Sigmoid colon (tissue), 7 donors: ENCODE data around the gene P2RY13. TPM values are rescaled to one million over a fixed set of nuclear protein-coding genes. Genes with fewer than 3 reads are reported as not detected.

Experiments
- DNase-seq: peaks from one replicate; pipeline ENCODE4 v3.0.0-alpha.2; 2019
- H3K27ac ChIP-seq, 4 donors: fragments of 200-600 bp; sonication (generic); one replicate each; pipeline ENCODE4 v1.5.1; 2016 to 2019; ENCODE audit warnings: mild to moderate bottlenecking in 1 of 4
- H3K27me3 ChIP-seq, 3 donors: fragments of 200-600 bp; sonication (generic); one replicate each; pipeline ENCODE4 v1.5.1; 2019; ENCODE audit warnings: mild to moderate bottlenecking in 1 of 3
- H3K36me3 ChIP-seq, 4 donors: fragments of 200-600 bp; sonication (generic); one replicate each; pipeline ENCODE4 v1.5.1; 2016 to 2019
- H3K4me1 ChIP-seq, 4 donors: fragments of 200-600 bp; sonication (generic); one replicate each; pipeline ENCODE4 v1.5.1; 2017 to 2019
- H3K4me3 ChIP-seq, 4 donors: fragments of 200-600 bp; sonication (generic); one replicate each; pipeline ENCODE4 v1.5.1; 2017 to 2019; ENCODE audit warnings: mild to moderate bottlenecking in 2 of 4, moderate library complexity in 1 of 4
- H3K9me3 ChIP-seq, 4 donors: fragments of 200-600 bp in 3 of 4; sonication (generic) in 3 of 4; one replicate each; pipeline versions ENCODE4 v1.5.1 to v1.6.1; 2013 to 2019
- EP300 ChIP-seq, 4 donors: sonication (generic); formaldehyde crosslinking; IDR thresholded peaks; one replicate each; pipeline ENCODE4 v1.6.1; 2017; ENCODE audit warnings: antibody characterized with exemption in 4 of 4
- POLR2A ChIP-seq, 2 donors: fragments of 450-650 bp; IDR thresholded peaks; one replicate each; pipeline ENCODE4 v1.6.1; 2016; ENCODE audit warnings: antibody characterized with exemption in 2 of 2, mild to moderate bottlenecking in 2 of 2, moderate library complexity in 2 of 2
- POLR2AphosphoS5 ChIP-seq, 4 donors: sonication (generic); formaldehyde crosslinking; IDR thresholded peaks; one replicate each; pipeline ENCODE4 v1.6.1; 2017; ENCODE audit warnings: antibody characterized with exemption in 4 of 4
- WGBS, 2 donors: extraction: QIAGEN DNeasy Blood & Tissue Kit; methylation state at CpG; one replicate each; pipeline ENCODE4 v1.1.7; 2013; 5-methylcytosine and 5-hydroxymethylcytosine counted together
- intact Hi-C: fragments of 100-400 bp; cut with DNase I; formaldehyde crosslinking; loops from one replicate; pipeline ENCODE4 v1.15.1; 2023
- polyA plus RNA-seq, 3 donors: library from polyadenylated mRNA; stranded (reverse); fragments of 200-250 nt; gene quantifications; one replicate each; pipeline ENCODE4 v1.2.3, GENCODE V29; 2013
- total RNA-seq, 4 donors: library from RNA; depleted of rRNA; stranded (reverse); fragments of >200 nt; gene quantifications; one replicate each; pipeline ENCODE4 v1.1.0, GENCODE V29; 2016
- TF ChIP-seq, protein P1 (sequence below), 4 experiments: fragments of 450-650 bp in 3 of 4; fragments of 200-600 bp in 1 of 4; IDR thresholded peaks; one replicate each; pipeline ENCODE4 v1.5.1; 2016 to 2019; ENCODE audit warnings: antibody characterized with exemption in 4 of 4, mild to moderate bottlenecking in 3 of 4, moderate library complexity in 2 of 4
- donor health status: healthy with polysubstance abuse.
- donor health status: Bipolar disorder and iron deficiency.
- donor health status: healthy.

Gene P2RY13
- total and polyA plus RNA-seq, 7 donors: 0.28 to 3.9 (median 1.8) TPM

DNA sequence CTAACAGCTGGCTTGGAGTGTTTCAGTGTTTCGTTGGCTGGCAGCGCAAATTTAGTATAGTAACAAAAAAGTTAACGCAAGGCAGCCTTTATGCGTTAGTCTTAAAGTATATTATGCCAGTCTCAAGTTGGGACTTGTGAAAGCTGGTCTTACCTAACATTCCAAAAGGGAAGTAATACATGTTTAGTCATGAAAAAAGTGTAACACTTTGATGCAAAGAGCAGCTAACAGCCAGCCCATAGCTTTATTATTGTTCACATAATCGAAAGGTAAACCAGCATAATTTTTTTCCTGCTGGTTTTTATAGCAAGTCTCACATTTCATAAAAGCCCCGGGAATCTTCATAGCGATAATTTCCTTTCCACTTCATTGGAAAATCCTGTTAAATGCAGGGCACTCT lies 10.4 kb downstream of the P2RY13 start:
- Histone ChIP-seq H3K27ac (no peak overlapping the region), H3K27me3 (no peaks in the 10 kb centered on the region), H3K4me3 (no peak overlapping the region), H3K36me3 (no peaks in the 10 kb centered on the region), H3K4me1 (no peaks in the 10 kb centered on the region), H3K9me3 (no peaks in the 10 kb centered on the region)
- TF ChIP-seq, protein P1, sequence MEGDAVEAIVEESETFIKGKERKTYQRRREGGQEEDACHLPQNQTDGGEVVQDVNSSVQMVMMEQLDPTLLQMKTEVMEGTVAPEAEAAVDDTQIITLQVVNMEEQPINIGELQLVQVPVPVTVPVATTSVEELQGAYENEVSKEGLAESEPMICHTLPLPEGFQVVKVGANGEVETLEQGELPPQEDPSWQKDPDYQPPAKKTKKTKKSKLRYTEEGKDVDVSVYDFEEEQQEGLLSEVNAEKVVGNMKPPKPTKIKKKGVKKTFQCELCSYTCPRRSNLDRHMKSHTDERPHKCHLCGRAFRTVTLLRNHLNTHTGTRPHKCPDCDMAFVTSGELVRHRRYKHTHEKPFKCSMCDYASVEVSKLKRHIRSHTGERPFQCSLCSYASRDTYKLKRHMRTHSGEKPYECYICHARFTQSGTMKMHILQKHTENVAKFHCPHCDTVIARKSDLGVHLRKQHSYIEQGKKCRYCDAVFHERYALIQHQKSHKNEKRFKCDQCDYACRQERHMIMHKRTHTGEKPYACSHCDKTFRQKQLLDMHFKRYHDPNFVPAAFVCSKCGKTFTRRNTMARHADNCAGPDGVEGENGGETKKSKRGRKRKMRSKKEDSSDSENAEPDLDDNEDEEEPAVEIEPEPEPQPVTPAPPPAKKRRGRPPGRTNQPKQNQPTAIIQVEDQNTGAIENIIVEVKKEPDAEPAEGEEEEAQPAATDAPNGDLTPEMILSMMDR (IDR thresholded peaks at IDR 0.05): no peak
- no peak for TF ChIP-seq EP300 (IDR thresholded peaks at IDR 0.05)
- no peak for TF ChIP-seq POLR2AphosphoS5 (IDR thresholded peaks at IDR 0.05)
- no peak for TF ChIP-seq POLR2A (IDR thresholded peaks at IDR 0.05)
- intact Hi-C loops: no loop called here
- no peak for DNase-seq
- 86 to 89% methylated on average over 7 of the region's 7 CpGs for WGBS, 2 donors

GRCh38 chr3:151318313-151318712 lies 11.0 kb downstream of the P2RY13 start:
- Histone ChIP-seq H3K4me1 (no peaks in the 10 kb centered on the region), H3K27ac (no peak overlapping the region), H3K36me3 (no peaks in the 10 kb centered on the region), H3K27me3 (no peaks in the 10 kb centered on the region), H3K9me3 (no peaks in the 10 kb centered on the region), H3K4me3 (no peak overlapping the region)
- no peak for DNase-seq
- TF ChIP-seq POLR2A (IDR thresholded peaks at IDR 0.05): no peak
- no peak for TF ChIP-seq POLR2AphosphoS5 (IDR thresholded peaks at IDR 0.05)
- TF ChIP-seq, protein P1 (IDR thresholded peaks at IDR 0.05): no peak
- no peak for TF ChIP-seq EP300 (IDR thresholded peaks at IDR 0.05)
- intact Hi-C loops: no loop called here

- Histone ChIP-seq H3K9me3 (no peaks in the 10 kb centered on the region), H3K27me3 (no peaks in the 10 kb centered on the region), H3K27ac (no peak within 1 kb of the TSS), H3K4me3 (no peak within 1 kb of the TSS), H3K36me3 (no peaks in the 10 kb centered on the region), H3K4me1 (no peaks in the 10 kb centered on the region)
- WGBS, 2 donors: 72 to 73% methylated on average over 7 of the region's 7 CpGs
- TF ChIP-seq POLR2AphosphoS5 (IDR thresholded peaks at IDR 0.05): no peak
- intact Hi-C loops: no loop called here
- no peak for DNase-seq
Observed at GRCh38 chr3:151316267-151316991, 12.9 kb downstream of the P2RY13 start, which contains the start of gene GPR87. TSS of gene GPR87 (minus strand) at chr3:151316820. CDS start at chr3:151300100, 16,720 bp downstream.

DNA sequence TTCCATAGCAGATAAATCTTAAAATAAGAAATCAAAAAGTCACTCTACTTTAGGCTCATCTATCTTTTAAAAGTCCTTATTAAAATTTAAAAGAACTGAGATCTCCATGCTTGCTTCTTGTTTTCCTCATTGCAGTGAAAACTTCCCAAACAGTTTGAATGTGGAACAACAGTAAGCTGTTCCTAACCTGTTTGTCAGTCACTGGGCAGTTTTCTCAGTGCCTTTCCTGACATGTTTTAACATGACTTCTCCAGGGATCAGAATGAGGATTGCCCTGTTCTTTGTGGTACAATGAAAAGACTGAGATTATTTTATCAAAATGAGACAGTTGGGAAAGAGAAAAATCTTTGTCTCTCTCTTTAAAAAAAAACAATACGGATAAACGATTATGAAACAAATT lies 13.5 kb downstream of the P2RY13 start:
- DNase-seq: no peak

GRCh38 chr3:151315136-151315535 lies 14.2 kb downstream of the P2RY13 start:
- 89 to 93% methylated on average over 2 of the region's 2 CpGs for whole genome bisulfite sequencing, 2 donors
- no peak for DNase-seq

More for the DNA sequence above, 13.5 kb downstream of the P2RY13 start:
- H3K4me1 ChIP-seq: no peaks in the 10 kb centered on the region
- no peaks in the 10 kb centered on the region for H3K36me3 ChIP-seq
- no peak overlapping the region for H3K4me3 ChIP-seq
- WGBS, 2 donors: 86 to 87% methylated on average over 2 of the region's 2 CpGs
- no peak overlapping the region for H3K27ac ChIP-seq
- TF ChIP-seq, protein P1 (IDR thresholded peaks at IDR 0.05): no peak
- TF ChIP-seq EP300 (IDR thresholded peaks at IDR 0.05) (no peak), POLR2A (IDR thresholded peaks at IDR 0.05) (no peak), POLR2AphosphoS5 (IDR thresholded peaks at IDR 0.05) (no peak)
- H3K9me3 ChIP-seq: no peaks in the 10 kb centered on the region
- intact Hi-C loops: no loop called here
- no peaks in the 10 kb centered on the region for H3K27me3 ChIP-seq

More at GRCh38 chr3:151315136-151315535, 14.2 kb downstream of the P2RY13 start:
- Histone ChIP-seq H3K27ac (no peak overlapping the region), H3K9me3 (no peaks in the 10 kb centered on the region), H3K4me3 (no peak overlapping the region), H3K27me3 (no peaks in the 10 kb centered on the region), H3K36me3 (no peaks in the 10 kb centered on the region), H3K4me1 (no peaks in the 10 kb centered on the region)
- intact Hi-C loops: no loop called here
- no peak for TF ChIP-seq POLR2A (IDR thresholded peaks at IDR 0.05)
- no peak for TF ChIP-seq POLR2AphosphoS5 (IDR thresholded peaks at IDR 0.05)
- no peak for TF ChIP-seq EP300 (IDR thresholded peaks at IDR 0.05)
- TF ChIP-seq, protein P1 (IDR thresholded peaks at IDR 0.05): no peak
